ENCODE results near the gene OGFRL1. TPM values are rescaled to one million over a fixed set of nuclear protein-coding genes. Genes with fewer than 3 reads are reported as not detected.
A peak's percentile ranks its signal among the peaks of the same experiment; 100 is the strongest.
"Not testable (repeated sequence)": the region's sequence is repeated elsewhere in the genome, so short reads cannot be mapped to it uniquely, and the experiment has no call there.

OGFRL1 gene
- total RNA-seq, 2 experiments from 2014 or later = 3.0 to 5.0 TPM

GRCh38 chr6:71262914-71263313 lies 25.7 kb upstream of the OGFRL1 start:
- H3K9me3 Mint-ChIP-seq (ENCODE audit: low read depth) = no peaks in the 10 kb centered on the region
- no peak overlapping the region for H3K4me3 Mint-ChIP-seq
- no peak overlapping the region for H3K27ac Mint-ChIP-seq
- CTCF ChIA-PET = no interaction called here
- H3K36me3 Mint-ChIP-seq = no peaks in the 10 kb centered on the region
- H3K4me1 Mint-ChIP-seq = no peaks in the 10 kb centered on the region
- peaks cover 11% of the 10 kb centered on the region for H3K27me3 Mint-ChIP-seq
- DNase-seq (no peak), ATAC-seq (no peak)

- ATAC-seq; H3K4me3 Mint-ChIP-seq; H3K36me3 Mint-ChIP-seq; H3K27ac Mint-ChIP-seq; H3K27me3 Mint-ChIP-seq; CTCF ChIA-PET; DNase-seq; H3K4me1 Mint-ChIP-seq; H3K9me3 Mint-ChIP-seq (ENCODE audit: low read depth): not testable (repeated sequence)
These were observed 22.2 kb upstream of the OGFRL1 start for GRCh38 chr6:71266392-71266791.

GRCh38 chr6:71268735-71269437 lies 19.7 kb upstream of the OGFRL1 start:
- CTCF ChIA-PET = no interaction called here
- Mint-ChIP-seq H3K4me3 (no peak overlapping the region), H3K36me3 (no peaks in the 10 kb centered on the region), H3K27me3 (no peaks in the 10 kb centered on the region), H3K9me3 (ENCODE audit: low read depth) (no peaks in the 10 kb centered on the region), H3K27ac (no peak overlapping the region), H3K4me1 (no peaks in the 10 kb centered on the region)
- ATAC-seq (no peak), DNase-seq (no peak)

GRCh38 chr6:71277926-71278600 lies 10.5 kb upstream of the OGFRL1 start:
- ATAC-seq = no peak
- peaks cover 2% of the 10 kb centered on the region for H3K27me3 Mint-ChIP-seq
- DNase-seq = no peak
- no peak overlapping the region for H3K4me3 Mint-ChIP-seq
- no peak overlapping the region for H3K27ac Mint-ChIP-seq
- no peaks in the 10 kb centered on the region for H3K4me1 Mint-ChIP-seq
- no peaks in the 10 kb centered on the region for H3K9me3 Mint-ChIP-seq (ENCODE audit: low read depth)
- H3K36me3 Mint-ChIP-seq = no peaks in the 10 kb centered on the region
- CTCF ChIA-PET = no interaction called here

GRCh38 chr6:71279321-71279720 lies 9.3 kb upstream of the OGFRL1 start:
- H3K9me3 Mint-ChIP-seq (ENCODE audit: low read depth) = no peaks in the 10 kb centered on the region
- CTCF ChIA-PET = no interaction called here
- no peaks in the 10 kb centered on the region for H3K4me1 Mint-ChIP-seq
- no peak overlapping the region for H3K27ac Mint-ChIP-seq
- ATAC-seq = no peak
- H3K27me3 Mint-ChIP-seq = peaks cover 2% of the 10 kb centered on the region
- DNase-seq = no peak
- H3K36me3 Mint-ChIP-seq = no peaks in the 10 kb centered on the region
- no peak overlapping the region for H3K4me3 Mint-ChIP-seq

- Mint-ChIP-seq H3K4me1 (no peaks in the 10 kb centered on the region), H3K27ac (no peak overlapping the region), H3K9me3 (ENCODE audit: low read depth) (no peaks in the 10 kb centered on the region), H3K36me3 (no peaks in the 10 kb centered on the region), H3K4me3 (no peak overlapping the region), H3K27me3 (peaks cover 2% of the 10 kb centered on the region)
- ATAC-seq (no peak), DNase-seq (no peak)
- CTCF ChIA-PET = no interaction called here
These were observed 8.9 kb upstream of the OGFRL1 start for GRCh38 chr6:71279740-71280139.

GRCh38 chr6:71280701-71281100 lies 7.9 kb upstream of the OGFRL1 start:
- H3K27me3 Mint-ChIP-seq = peaks cover 2% of the 10 kb centered on the region
- no peaks in the 10 kb centered on the region for H3K36me3 Mint-ChIP-seq
- H3K9me3 Mint-ChIP-seq (ENCODE audit: low read depth) = no peaks in the 10 kb centered on the region
- no peak overlapping the region for H3K4me3 Mint-ChIP-seq
- CTCF ChIA-PET = no interaction called here
- no peak overlapping the region for H3K27ac Mint-ChIP-seq
- DNase-seq = no peak
- H3K4me1 Mint-ChIP-seq = no peaks in the 10 kb centered on the region
- no peak for ATAC-seq

- H3K9me3 Mint-ChIP-seq (ENCODE audit: low read depth) = no peaks in the 10 kb centered on the region
- H3K4me1 Mint-ChIP-seq = peaks cover 15% of the 10 kb centered on the region
- no peak overlapping the region for H3K27ac Mint-ChIP-seq
- no peak for DNase-seq
- peaks cover 10% of the 10 kb centered on the region for H3K27me3 Mint-ChIP-seq
- H3K4me3 Mint-ChIP-seq = no peak overlapping the region
- CTCF ChIA-PET = no interaction called here
- H3K36me3 Mint-ChIP-seq = no peaks in the 10 kb centered on the region
- no peak for ATAC-seq
These were observed 3.8 kb upstream of the OGFRL1 start for GRCh38 chr6:71284785-71285184.

GRCh38 chr6:71287038-71287437 lies 1.6 kb upstream of the OGFRL1 start:
- Mint-ChIP-seq H3K27ac (no peak overlapping the region), H3K4me3 (peak overlapping the region; percentile 71), H3K9me3 (ENCODE audit: low read depth) (no peaks in the 10 kb centered on the region), H3K27me3 (peaks cover 16% of the 10 kb centered on the region), H3K36me3 (no peaks in the 10 kb centered on the region), H3K4me1 (peaks cover 31% of the 10 kb centered on the region)
- CTCF ChIA-PET = no interaction called here
- ATAC-seq (no peak), DNase-seq (no peak)

- ATAC-seq (no peak), DNase-seq (no peak)
- CTCF ChIA-PET = interaction anchor here (0.5 to 1.5 kb wide), 5 partner anchors 10 to 332 kb away, joined by 3 to 5 read pairs (median 3); no protein-coding TSS in a partner anchor
- H3K36me3 Mint-ChIP-seq = no peaks in the 10 kb centered on the region
- H3K4me1 Mint-ChIP-seq = peaks cover 33% of the 10 kb centered on the region
- H3K9me3 Mint-ChIP-seq (ENCODE audit: low read depth) = no peaks in the 10 kb centered on the region
- H3K27ac Mint-ChIP-seq = peak overlapping the region; percentile 66
- peak overlapping the region; percentile 71 for H3K4me3 Mint-ChIP-seq
- peaks cover 16% of the 10 kb centered on the region for H3K27me3 Mint-ChIP-seq
These were observed 734 bp upstream of the OGFRL1 start for GRCh38 chr6:71287926-71288227.

- no peak for DNase-seq
- peak overlapping the region; percentile 37 for H3K27ac Mint-ChIP-seq
- H3K4me3 Mint-ChIP-seq = peak overlapping the region; percentile 67
- H3K4me1 Mint-ChIP-seq = peaks cover 33% of the 10 kb centered on the region
- peaks cover 2% of the 10 kb centered on the region for H3K36me3 Mint-ChIP-seq
- no peaks in the 10 kb centered on the region for H3K9me3 Mint-ChIP-seq (ENCODE audit: low read depth)
- peak; percentile 24 for ATAC-seq
- CTCF ChIA-PET = interaction anchor here (1.1 to 1.5 kb wide), 2 partner anchors 98 to 333 kb away, joined by 3 to 5 read pairs; no protein-coding TSS in a partner anchor
- H3K27me3 Mint-ChIP-seq = peaks cover 16% of the 10 kb centered on the region
These were observed 609 bp downstream of the OGFRL1 start for GRCh38 chr6:71289039-71289801.

- H3K27me3 Mint-ChIP-seq = peaks cover 16% of the 10 kb centered on the region
- H3K4me3 Mint-ChIP-seq = peak overlapping the region; percentile 67
- H3K27ac Mint-ChIP-seq = peak overlapping the region; percentile 37
- peaks cover 2% of the 10 kb centered on the region for H3K36me3 Mint-ChIP-seq
- ATAC-seq = no peak
- no peak for DNase-seq
- H3K4me1 Mint-ChIP-seq = peaks cover 33% of the 10 kb centered on the region
- CTCF ChIA-PET = no interaction called here
- no peaks in the 10 kb centered on the region for H3K9me3 Mint-ChIP-seq (ENCODE audit: low read depth)
These were observed 1.2 kb downstream of the OGFRL1 start for GRCh38 chr6:71289802-71290175.

GRCh38 chr6:71290611-71291010 lies 2.0 kb downstream of the OGFRL1 start:
- CTCF ChIA-PET = no interaction called here
- DNase-seq (no peak), ATAC-seq (no peak)
- no peak overlapping the region for H3K4me3 Mint-ChIP-seq
- no peak overlapping the region for H3K27ac Mint-ChIP-seq
- peaks cover 16% of the 10 kb centered on the region for H3K27me3 Mint-ChIP-seq
- no peaks in the 10 kb centered on the region for H3K9me3 Mint-ChIP-seq (ENCODE audit: low read depth)
- H3K4me1 Mint-ChIP-seq = peaks cover 33% of the 10 kb centered on the region
- peaks cover 6% of the 10 kb centered on the region for H3K36me3 Mint-ChIP-seq

- H3K4me1 Mint-ChIP-seq = peaks cover 33% of the 10 kb centered on the region
- no peak for DNase-seq
- no peaks in the 10 kb centered on the region for H3K9me3 Mint-ChIP-seq (ENCODE audit: low read depth)
- CTCF ChIA-PET = no interaction called here
- no peak for ATAC-seq
- H3K4me3 Mint-ChIP-seq = no peak overlapping the region
- H3K27me3 Mint-ChIP-seq = peaks cover 16% of the 10 kb centered on the region
- H3K27ac Mint-ChIP-seq = no peak overlapping the region
- H3K36me3 Mint-ChIP-seq = peaks cover 8% of the 10 kb centered on the region
These were observed 3.4 kb downstream of the OGFRL1 start for GRCh38 chr6:71292001-71292400.

Measured in activated CD8-positive, alpha-beta memory T cell treated with anti-CD3 and anti-CD28 coated beads, Interleukin-2, amount 10 ng/mL, durations not matched to agents 7 days and 5 days (primary cell).